SK-N-SH treated with all-trans-retinoic acid at 6 μM for 48 hours (cell line): ENCODE results near the gene FLOT2.

Experiments
- ATAC-seq: fragments of 200-7000 bp; cut with Tn5 transposase; 3 replicates; pipeline ENCODE4 v1.9.1; 2020; ENCODE audit warnings: mild to moderate bottlenecking, moderate library complexity
- ARNTL ChIP-seq: fragments of 450-650 bp; formaldehyde crosslinking; IDR thresholded peaks from 2 replicates; pipeline ENCODE4 v1.5.0; 2020; ENCODE audit warnings: low read depth, mild to moderate bottlenecking, moderate library complexity, borderline replicate concordance
- BACH2 ChIP-seq: fragments of 250-450 bp; sonication (Bioruptor Pico); IDR thresholded peaks from 2 replicates; pipeline ENCODE4 v1.9.0; 2021; ENCODE audit warnings: mild to moderate bottlenecking, borderline replicate concordance
- CREB5 ChIP-seq: fragments of 250-450 bp; sonication (Bioruptor Pico); IDR thresholded peaks from 2 replicates; pipeline ENCODE4 v1.5.1; 2020; ENCODE audit warnings: low read depth, mild to moderate bottlenecking, moderate library complexity
- CSDC2 ChIP-seq: fragments of 250-450 bp; sonication (Bioruptor Pico); IDR thresholded peaks from 2 replicates; pipeline ENCODE4 v1.5.0; 2020; ENCODE audit warnings: mild to moderate bottlenecking, moderate library complexity
- ESRRG ChIP-seq: fragments of 250-450 bp; sonication (Bioruptor Pico); IDR thresholded peaks from 2 replicates; pipeline ENCODE4 v1.6.1; 2021; ENCODE audit warnings: mild to moderate bottlenecking
- GLIS3 ChIP-seq: fragments of 250-450 bp; sonication (Bioruptor Pico); IDR thresholded peaks from 2 replicates; pipeline ENCODE4 v1.5.0; 2020; ENCODE audit warnings: mild to moderate bottlenecking, moderate library complexity
- ISL1 ChIP-seq: fragments of 250-450 bp; sonication (Bioruptor Pico); IDR thresholded peaks from 2 replicates; pipeline ENCODE4 v2.1.2; 2022; ENCODE audit warnings: mild to moderate bottlenecking, moderate library complexity
- OSR1 ChIP-seq: fragments of 250-450 bp; sonication (Bioruptor Pico); IDR thresholded peaks from 2 replicates; pipeline ENCODE4 v1.8.0; 2022; ENCODE audit warnings: moderate library complexity, mild to moderate bottlenecking, inconsistent platforms
- PATZ1 ChIP-seq: fragments of 250-450 bp; sonication (Bioruptor Pico); IDR thresholded peaks from 2 replicates; pipeline ENCODE4 v1.8.0; 2020; ENCODE audit warnings: mild to moderate bottlenecking, moderate library complexity, borderline replicate concordance
- PPARA ChIP-seq: fragments of 250-450 bp; sonication (Bioruptor Pico); IDR thresholded peaks from 2 replicates; pipeline ENCODE4 v1.5.0; 2020; ENCODE audit warnings: mild to moderate bottlenecking, borderline replicate concordance
- RARB ChIP-seq: fragments of 250-450 bp; sonication (Bioruptor Pico); IDR thresholded peaks from 2 replicates; pipeline ENCODE4 v1.8.0; 2021; ENCODE audit warnings: mild to moderate bottlenecking, moderate library complexity
- SNAI2 ChIP-seq: fragments of 250-450 bp; sonication (Bioruptor Pico); IDR thresholded peaks from 2 replicates; pipeline ENCODE4 v1.5.0; 2020; ENCODE audit warnings: mild to moderate bottlenecking, moderate library complexity
- TCF4 ChIP-seq: fragments of 250-450 bp; sonication (Bioruptor Pico); IDR thresholded peaks from 2 replicates; pipeline ENCODE4 v1.8.0; 2021; ENCODE audit warnings: mild to moderate bottlenecking, moderate library complexity, borderline replicate concordance
- TSHZ2 ChIP-seq: fragments of 250-450 bp; sonication (Bioruptor Pico); IDR thresholded peaks from 2 replicates; pipeline ENCODE4 v1.5.0; 2020; ENCODE audit warnings: mild to moderate bottlenecking, moderate library complexity
- ZC3H10 ChIP-seq: fragments of 250-450 bp; sonication (Bioruptor Pico); IDR thresholded peaks from 2 replicates; pipeline ENCODE4 v1.5.1; 2021; ENCODE audit warnings: mild to moderate bottlenecking, moderate library complexity
- ZFP3 ChIP-seq: fragments of 250-450 bp; sonication (Bioruptor Pico); IDR thresholded peaks from 2 replicates; pipeline ENCODE4 v1.5.0; 2020; ENCODE audit warnings: mild to moderate bottlenecking, moderate library complexity
- ZFP30 ChIP-seq: fragments of 450-650 bp; formaldehyde crosslinking; IDR thresholded peaks from 2 replicates; pipeline ENCODE4 v1.5.0; 2022; ENCODE audit warnings: mild to moderate bottlenecking, moderate library complexity
- ZNF565 ChIP-seq: fragments of 450-650 bp; formaldehyde crosslinking; conservative IDR thresholded peaks from 2 replicates; pipeline ENCODE4 v1.5.0; 2020; ENCODE audit warnings: low read depth, mild to moderate bottlenecking, moderate library complexity
- ZNF70 ChIP-seq: fragments of 450-650 bp; formaldehyde crosslinking; IDR thresholded peaks from 2 replicates; pipeline ENCODE4 v1.5.0; 2020; ENCODE audit warnings: mild to moderate bottlenecking, moderate library complexity
- ZNF8 ChIP-seq: fragments of 450-650 bp; formaldehyde crosslinking; IDR thresholded peaks from 2 replicates; pipeline ENCODE4 v1.5.0; 2020; ENCODE audit warnings: mild to moderate bottlenecking, moderate library complexity
- TF ChIP-seq, protein P1 (sequence below): fragments of 250-450 bp; sonication (Bioruptor Pico); IDR thresholded peaks from 2 replicates; pipeline ENCODE4 v1.8.0; 2021; ENCODE audit warnings: low read depth, mild to moderate bottlenecking, moderate library complexity, borderline replicate concordance
- TF ChIP-seq, protein P2 (sequence below): fragments of 250-450 bp; sonication (Bioruptor Pico); IDR thresholded peaks from 2 replicates; pipeline ENCODE4 v1.5.1; 2021; ENCODE audit warnings: mild to moderate bottlenecking, moderate library complexity

Gene FLOT2

GRCh38 chr17:28889996-28890395 is 7.5 kb downstream of the FLOT2 start (continued):
- TF ChIP-seq, protein P1, sequence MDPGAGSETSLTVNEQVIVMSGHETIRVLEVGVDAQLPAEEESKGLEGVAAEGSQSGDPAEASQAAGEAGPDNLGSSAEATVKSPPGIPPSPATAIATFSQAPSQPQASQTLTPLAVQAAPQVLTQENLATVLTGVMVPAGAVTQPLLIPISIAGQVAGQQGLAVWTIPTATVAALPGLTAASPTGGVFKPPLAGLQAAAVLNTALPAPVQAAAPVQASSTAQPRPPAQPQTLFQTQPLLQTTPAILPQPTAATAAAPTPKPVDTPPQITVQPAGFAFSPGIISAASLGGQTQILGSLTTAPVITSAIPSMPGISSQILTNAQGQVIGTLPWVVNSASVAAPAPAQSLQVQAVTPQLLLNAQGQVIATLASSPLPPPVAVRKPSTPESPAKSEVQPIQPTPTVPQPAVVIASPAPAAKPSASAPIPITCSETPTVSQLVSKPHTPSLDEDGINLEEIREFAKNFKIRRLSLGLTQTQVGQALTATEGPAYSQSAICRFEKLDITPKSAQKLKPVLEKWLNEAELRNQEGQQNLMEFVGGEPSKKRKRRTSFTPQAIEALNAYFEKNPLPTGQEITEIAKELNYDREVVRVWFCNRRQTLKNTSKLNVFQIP, result no peak
- no peak for TF ChIP-seq GLIS3 (CRISPR knock-in tag)
- TF ChIP-seq ARNTL (CRISPR knock-in tag), result no peak
- no peak for TF ChIP-seq ZFP3 (CRISPR knock-in tag)
- no peak for TF ChIP-seq BACH2 (CRISPR knock-in tag)
- TF ChIP-seq ZNF8, result no peak
- TF ChIP-seq, protein P2, sequence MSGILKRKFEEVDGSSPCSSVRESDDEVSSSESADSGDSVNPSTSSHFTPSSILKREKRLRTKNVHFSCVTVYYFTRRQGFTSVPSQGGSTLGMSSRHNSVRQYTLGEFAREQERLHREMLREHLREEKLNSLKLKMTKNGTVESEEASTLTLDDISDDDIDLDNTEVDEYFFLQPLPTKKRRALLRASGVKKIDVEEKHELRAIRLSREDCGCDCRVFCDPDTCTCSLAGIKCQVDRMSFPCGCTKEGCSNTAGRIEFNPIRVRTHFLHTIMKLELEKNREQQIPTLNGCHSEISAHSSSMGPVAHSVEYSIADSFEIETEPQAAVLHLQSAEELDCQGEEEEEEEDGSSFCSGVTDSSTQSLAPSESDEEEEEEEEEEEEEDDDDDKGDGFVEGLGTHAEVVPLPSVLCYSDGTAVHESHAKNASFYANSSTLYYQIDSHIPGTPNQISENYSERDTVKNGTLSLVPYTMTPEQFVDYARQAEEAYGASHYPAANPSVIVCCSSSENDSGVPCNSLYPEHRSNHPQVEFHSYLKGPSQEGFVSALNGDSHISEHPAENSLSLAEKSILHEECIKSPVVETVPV, result no peak
- TF ChIP-seq ISL1 (CRISPR knock-in tag), result no peak
- no peak for TF ChIP-seq ZFP30 (CRISPR knock-in tag)

GRCh38 chr17:28888832-28889231 is 8.7 kb downstream of the FLOT2 start:
- ATAC-seq, result no peak
- no peak for TF ChIP-seq RARB (CRISPR knock-in tag)
- no peak for TF ChIP-seq ZNF8
- TF ChIP-seq CSDC2, result no peak
- TF ChIP-seq ZNF565, result no peak
- TF ChIP-seq CREB5, result no peak
- no peak for TF ChIP-seq ZC3H10 (CRISPR knock-in tag)
- TF ChIP-seq ZFP3 (CRISPR knock-in tag), result no peak
- no peak for TF ChIP-seq PPARA (CRISPR knock-in tag)
- TF ChIP-seq ZNF70 (CRISPR knock-in tag), result no peak
- TF ChIP-seq, all 23 proteins: peak for 0

- ATAC-seq, result no peak
- TF ChIP-seq BACH2 (CRISPR knock-in tag) (no peak), ZFP30 (CRISPR knock-in tag) (no peak), ZNF70 (CRISPR knock-in tag) (no peak), ZFP3 (CRISPR knock-in tag) (no peak), PPARA (CRISPR knock-in tag) (no peak), OSR1 (CRISPR knock-in tag) (no peak), CSDC2 (no peak), RARB (CRISPR knock-in tag) (no peak), ZC3H10 (CRISPR knock-in tag) (no peak), TSHZ2 (CRISPR knock-in tag) (no peak), SNAI2 (CRISPR knock-in tag) (no peak), ESRRG (CRISPR knock-in tag) (no peak), TCF4 (CRISPR knock-in tag) (no peak), PATZ1 (CRISPR knock-in tag) (no peak), GLIS3 (CRISPR knock-in tag) (no peak), ARNTL (CRISPR knock-in tag) (no peak)
- TF ChIP-seq, protein P1, result no peak
Measured at GRCh38 chr17:28887871-28888471, 9.6 kb downstream of the FLOT2 start.
